Astrocyte (in vitro differentiated cells and primary cell): Measurements from ENCODE around the gene RNGTT. TPM values are rescaled to one million over a fixed set of nuclear protein-coding genes. Genes with fewer than 3 reads are reported as not detected.

Experiments
- DNase-seq: peaks from one replicate; pipeline ENCODE4 v3.0.0-alpha.2; 2010; ENCODE audit warnings: low read depth
- FAIRE-seq: peaks from 2 replicates; lab custom pipeline; 2011; peaks lifted over from hg19 to GRCh38; lab: Jason Lieb, UNC
- H2AFZ ChIP-seq: 2 replicates; pipeline ENCODE4 v1.6.0; 2012; ENCODE audit warnings: low read depth, low read length, inconsistent platforms
- H3K27ac ChIP-seq: 2 replicates; pipeline ENCODE4 v1.5.1; 2011; ENCODE audit warnings: low read depth, low read length, inconsistent platforms
- H3K27me3 ChIP-seq: 2 replicates; pipeline ENCODE4 v1.6.0; 2011; ENCODE audit warnings: low read length, inconsistent platforms; ENCODE audit not compliant: insufficient read depth
- H3K36me3 ChIP-seq: 2 replicates; pipeline ENCODE4 v1.5.1; 2011; ENCODE audit warnings: low read length, inconsistent platforms; ENCODE audit not compliant: insufficient read depth
- H3K4me1 ChIP-seq: 2 replicates; pipeline ENCODE4 v1.5.1; 2011; ENCODE audit warnings: low read length, inconsistent platforms; ENCODE audit not compliant: insufficient read depth
- H3K4me2 ChIP-seq: 2 replicates; pipeline ENCODE4 v1.6.0; 2012; ENCODE audit warnings: low read length, inconsistent platforms
- H3K4me3 ChIP-seq: 2 replicates; pipeline ENCODE4 v1.5.1; 2011; ENCODE audit warnings: low read depth, mild to moderate bottlenecking, low read length, inconsistent platforms; ENCODE audit not compliant: insufficient read depth
- H3K79me2 ChIP-seq: 2 replicates; pipeline ENCODE4 v1.6.0; 2012; ENCODE audit warnings: mild to moderate bottlenecking, low read length, inconsistent platforms; ENCODE audit not compliant: insufficient read depth
- H3K9ac ChIP-seq: 2 replicates; pipeline ENCODE4 v1.6.0; 2012; ENCODE audit warnings: mild to moderate bottlenecking, low read length, inconsistent platforms
- H3K9me3 ChIP-seq: 2 replicates; pipeline ENCODE4 v1.5.1; 2012; ENCODE audit warnings: low read depth, mild to moderate bottlenecking, low read length, inconsistent platforms; ENCODE audit not compliant: insufficient read depth
- H4K20me1 ChIP-seq: 2 replicates; pipeline ENCODE4 v1.6.0; 2012; ENCODE audit warnings: low read length, inconsistent platforms; ENCODE audit not compliant: insufficient read depth
- H3K27ac Mint-ChIP-seq: one replicate; pipeline ENCODE4 v1.8.0; 2021; ENCODE audit warnings: mild to moderate bottlenecking, mixed read lengths; ENCODE audit not compliant: unreplicated experiment
- H3K27me3 Mint-ChIP-seq: one replicate; pipeline ENCODE4 v1.8.0; 2021; ENCODE audit warnings: low read depth, mixed read lengths; ENCODE audit not compliant: unreplicated experiment
- H3K36me3 Mint-ChIP-seq: one replicate; pipeline ENCODE4 v1.8.0; 2021; ENCODE audit warnings: low read depth, mixed read lengths; ENCODE audit not compliant: unreplicated experiment
- H3K4me1 Mint-ChIP-seq: one replicate; pipeline ENCODE4 v1.8.0; 2021; ENCODE audit warnings: low read depth, mixed read lengths; ENCODE audit not compliant: unreplicated experiment
- H3K4me3 Mint-ChIP-seq: one replicate; pipeline ENCODE4 v1.8.0; 2021; ENCODE audit warnings: mild to moderate bottlenecking, moderate library complexity, mixed read lengths; ENCODE audit not compliant: unreplicated experiment
- H3K9me3 Mint-ChIP-seq: one replicate; pipeline ENCODE4 v1.8.0; 2021; ENCODE audit warnings: mild to moderate bottlenecking, mixed read lengths; ENCODE audit not compliant: unreplicated experiment
- CTCF ChIP-seq: IDR thresholded peaks from 2 replicates; pipeline ENCODE4 v1.5.1; 2011; ENCODE audit warnings: low read depth, mild to moderate bottlenecking, inconsistent platforms, low read length, moderate library complexity; ENCODE audit not compliant: insufficient read depth
- EZH2 ChIP-seq: IDR thresholded peaks from 2 replicates; pipeline ENCODE4 v1.6.1; 2012; ENCODE audit warnings: mild to moderate bottlenecking, low read length, inconsistent platforms; ENCODE audit not compliant: insufficient read depth
- total RNA-seq: library from RNA; stranded (reverse); gene quantifications from 2 replicates; pipeline ENCODE4 v1.2.1, GENCODE V29; 2021

RNGTT gene
- total RNA-seq, 1 donor from 2014 or later: 16.0 TPM

DNA sequence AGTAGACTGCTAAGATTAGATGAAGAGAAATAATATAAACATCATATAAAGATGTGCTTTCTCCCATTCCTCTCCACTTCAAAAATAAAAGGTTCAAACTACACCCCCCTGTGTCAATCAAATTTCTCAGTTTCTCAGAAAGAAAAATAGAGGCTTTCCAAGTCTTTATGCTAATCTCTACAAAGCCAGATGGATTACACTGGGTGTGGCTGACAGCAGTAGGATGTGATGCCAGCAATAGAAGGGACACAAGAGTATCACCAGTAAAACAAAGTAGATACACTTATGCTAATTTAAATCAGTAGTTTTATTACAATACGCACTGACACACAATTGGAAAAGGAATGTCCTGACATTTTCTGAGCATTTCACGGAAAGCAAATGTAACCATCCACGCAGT is 353.4 kb downstream of the RNGTT start:
- no peaks in the 10 kb centered on the region for H3K4me1 Mint-ChIP-seq
- H3K4me3 ChIP-seq: no peak overlapping the region
- no peak overlapping the region for H3K4me3 Mint-ChIP-seq
- no peaks in the 10 kb centered on the region for H3K9me3 ChIP-seq
- no peaks in the 10 kb centered on the region for H3K4me1 ChIP-seq
- no peak for DNase-seq
- no peaks in the 10 kb centered on the region for H3K79me2 ChIP-seq
- no peak overlapping the region for H3K9ac ChIP-seq
- H3K27me3 Mint-ChIP-seq: no peaks in the 10 kb centered on the region
- H3K27me3 ChIP-seq: no peaks in the 10 kb centered on the region
- H4K20me1 ChIP-seq: no peaks in the 10 kb centered on the region
- no peak overlapping the region for H3K27ac ChIP-seq
- FAIRE-seq: no peak
- H2AFZ ChIP-seq: no peak overlapping the region
- peaks cover 2% of the 10 kb centered on the region for H3K9me3 Mint-ChIP-seq
- H3K27ac Mint-ChIP-seq: no peak overlapping the region
- H3K36me3 ChIP-seq: no peaks in the 10 kb centered on the region
- TF ChIP-seq EZH2 (no peak), CTCF (no peak)
- H3K4me2 ChIP-seq: no peak overlapping the region
- no peaks in the 10 kb centered on the region for H3K36me3 Mint-ChIP-seq

DNA sequence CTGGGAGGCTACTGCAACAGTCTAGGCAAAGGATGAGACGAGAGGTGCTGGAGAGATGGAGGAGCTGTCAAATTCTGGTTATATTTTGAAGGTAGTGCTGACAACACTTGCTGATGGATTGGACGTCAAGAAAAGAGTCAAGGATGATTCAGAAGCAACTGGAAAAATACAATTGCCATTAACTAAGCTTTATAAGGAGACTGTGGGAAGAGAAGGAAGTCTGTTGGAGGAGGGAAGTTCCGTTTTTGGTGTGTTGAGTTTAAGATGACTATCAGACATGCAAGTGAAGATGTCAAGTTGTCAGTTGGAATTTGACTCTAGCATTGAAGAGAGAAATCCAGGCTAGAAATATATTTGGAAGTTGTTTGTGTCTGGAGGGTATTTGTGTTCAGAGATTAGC is 358.1 kb downstream of the RNGTT start:
- H3K36me3 ChIP-seq: no peaks in the 10 kb centered on the region
- Mint-ChIP-seq H3K27ac (no peak overlapping the region), H3K4me3 (no peak overlapping the region), H3K9me3 (peaks cover 2% of the 10 kb centered on the region), H3K36me3 (no peaks in the 10 kb centered on the region), H3K27me3 (peaks cover 6% of the 10 kb centered on the region), H3K4me1 (no peaks in the 10 kb centered on the region)
- H3K9me3 ChIP-seq: no peaks in the 10 kb centered on the region
- no peak overlapping the region for H3K9ac ChIP-seq
- no peaks in the 10 kb centered on the region for H3K4me1 ChIP-seq
- TF ChIP-seq EZH2: no peak
- no peak for TF ChIP-seq CTCF
- no peak overlapping the region for H3K27ac ChIP-seq
- FAIRE-seq (no peak), DNase-seq (no peak)
- H3K4me2 ChIP-seq: no peak overlapping the region
- H3K27me3 ChIP-seq: no peaks in the 10 kb centered on the region
- no peaks in the 10 kb centered on the region for H4K20me1 ChIP-seq
- H3K4me3 ChIP-seq: no peak overlapping the region
- H2AFZ ChIP-seq: no peak overlapping the region
- no peaks in the 10 kb centered on the region for H3K79me2 ChIP-seq

- Mint-ChIP-seq H3K9me3 (no peaks in the 10 kb centered on the region), H3K4me3 (no peak overlapping the region), H3K4me1 (no peaks in the 10 kb centered on the region), H3K36me3 (no peaks in the 10 kb centered on the region), H3K27ac (no peak overlapping the region), H3K27me3 (peaks cover 6% of the 10 kb centered on the region)
- Histone ChIP-seq H3K4me1 (no peaks in the 10 kb centered on the region), H3K4me2 (no peak overlapping the region), H3K4me3 (no peak overlapping the region), H3K9ac (no peak overlapping the region), H2AFZ (no peak overlapping the region), H3K27me3 (no peaks in the 10 kb centered on the region), H3K36me3 (no peaks in the 10 kb centered on the region), H3K9me3 (no peaks in the 10 kb centered on the region), H3K79me2 (no peaks in the 10 kb centered on the region), H3K27ac (no peak overlapping the region), H4K20me1 (no peaks in the 10 kb centered on the region)
- TF ChIP-seq EZH2 (no peak), CTCF (no peak)
- no peak for DNase-seq
- FAIRE-seq: no peak
These were observed 363.8 kb downstream of the RNGTT start for GRCh38 chr6:88599571-88599970.
